NCI-H128 (cell line): ENCODE results near the gene ACP1.
"Not testable (repeated sequence)": the region's sequence is repeated elsewhere in the genome, so short reads cannot be mapped to it uniquely, and the experiment has no call there.

Experiments
- DNase-seq: peaks from one replicate; lab custom pipeline; 2025; ENCODE audit not compliant: unreplicated experiment; lab: John Stamatoyannopoulos, UW

The ACP1 gene

GRCh38 chr2:309148-309953, 44.6 kb downstream of the ACP1 start:
- no peak for DNase-seq

GRCh38 chr2:309954-310510, 45.3 kb downstream of the ACP1 start:
- no peak for DNase-seq

GRCh38 chr2:310994-311393, 46.2 kb downstream of the ACP1 start:
- no peak for DNase-seq

- no peak for DNase-seq
Measured at GRCh38 chr2:313991-314390, 49.2 kb downstream of the ACP1 start.

GRCh38 chr2:314561-315336, 50.0 kb downstream of the ACP1 start:
- no peak for DNase-seq

GRCh38 chr2:315925-316324, 51.2 kb downstream of the ACP1 start:
- not testable (repeated sequence) for DNase-seq

- no peak for DNase-seq
Measured at GRCh38 chr2:316381-316780, 51.6 kb downstream of the ACP1 start.

GRCh38 chr2:317501-318424, 53.0 kb downstream of the ACP1 start:
- DNase-seq, result no peak

- DNase-seq, result no peak
Measured at GRCh38 chr2:319059-319600, 54.4 kb downstream of the ACP1 start.

GRCh38 chr2:320561-320960, 55.8 kb downstream of the ACP1 start:
- no peak for DNase-seq

GRCh38 chr2:322326-322725, 57.6 kb downstream of the ACP1 start:
- DNase-seq, result no peak

GRCh38 chr2:323035-323434, 58.3 kb downstream of the ACP1 start:
- no peak for DNase-seq
